ENCODE measurements around the gene RARA.

RARA gene

GRCh38 chr17:40330850-40331470, 22.0 kb downstream of the RARA start:
- no peak for DNase-seq

- no peak for DNase-seq
Observed at GRCh38 chr17:40331743-40332641, 23.0 kb downstream of the RARA start.

DNA sequence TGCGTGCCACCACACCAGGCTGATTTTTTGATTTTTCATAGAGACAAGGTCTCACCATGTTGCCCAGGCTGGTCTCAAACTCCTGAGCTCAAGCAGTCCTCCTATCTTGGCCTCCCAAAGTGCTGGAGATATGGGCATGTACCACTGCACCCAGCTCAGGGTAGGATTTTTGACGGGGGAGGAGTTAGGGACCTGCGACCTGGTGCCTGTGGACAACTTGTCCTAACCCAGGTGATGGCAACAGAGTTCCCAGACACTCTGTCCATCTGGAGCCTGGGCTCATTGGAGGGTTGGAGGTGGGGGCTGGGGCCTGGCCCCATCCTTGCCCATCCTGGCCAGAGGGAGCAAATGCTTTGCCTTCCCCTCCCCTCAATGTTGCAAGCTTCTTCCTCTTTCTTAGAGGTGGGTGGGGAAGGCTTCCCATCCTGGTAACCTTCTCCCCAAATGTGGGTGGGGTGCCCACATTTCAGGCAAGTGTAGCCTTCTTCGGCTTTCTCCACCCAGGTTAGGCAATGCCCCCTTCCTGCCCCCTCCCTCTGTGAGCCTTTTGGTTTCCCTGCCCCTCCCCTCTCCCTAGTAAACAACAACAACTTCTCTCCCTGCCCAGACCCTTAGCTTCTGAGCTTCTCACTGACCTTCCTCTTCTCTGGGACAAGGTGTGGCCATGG, 24.9 kb downstream of the RARA start:
- DNase-seq: peak; percentile 62

DNA sequence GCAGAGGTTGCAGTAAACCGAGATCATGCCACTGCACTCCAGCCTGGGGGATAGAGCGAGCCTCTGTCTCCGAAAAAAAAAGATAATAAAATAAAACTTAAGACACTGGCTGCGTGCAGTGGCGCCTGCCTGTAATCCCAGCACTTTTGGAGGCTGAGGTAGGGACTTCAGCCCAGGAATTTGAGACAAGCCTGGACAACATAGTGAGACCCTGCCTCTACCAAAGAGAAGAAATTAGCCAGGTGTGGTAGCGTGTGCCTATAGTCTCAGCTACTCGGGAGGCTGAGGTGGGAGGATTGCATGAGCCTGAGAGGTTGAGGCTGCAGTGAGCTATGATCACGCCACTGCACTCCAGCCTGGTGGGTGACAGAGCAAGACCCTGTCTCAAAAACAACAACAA, 26.6 kb downstream of the RARA start:
- no peak for DNase-seq

- DNase-seq: no peak
Observed at GRCh38 chr17:40337351-40337750, 28.4 kb downstream of the RARA start.

DNA sequence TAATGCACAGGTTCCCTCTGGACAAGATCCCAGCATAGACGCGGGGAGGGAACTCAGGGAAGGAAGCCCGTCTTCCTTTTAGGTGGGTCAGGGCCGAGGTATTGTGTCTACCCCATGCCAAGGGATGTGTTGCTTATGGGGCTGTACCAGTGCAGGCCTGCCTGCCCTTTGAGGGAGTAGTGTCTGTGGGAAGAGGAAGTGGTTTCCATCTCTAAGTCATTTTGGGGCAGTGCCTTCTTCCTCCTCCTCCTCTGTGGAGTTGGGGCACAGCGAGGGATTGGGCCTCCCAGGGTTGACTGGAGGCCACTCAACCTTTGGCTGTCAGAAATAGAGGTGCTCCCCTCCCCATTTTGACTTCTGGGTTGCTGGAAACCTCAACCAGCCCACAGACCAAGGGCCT, 29.1 kb downstream of the RARA start:
- DNase-seq: peak; percentile 36

GRCh38 chr17:40338941-40339649, 30.1 kb downstream of the RARA start:
- peak; percentile 41 for DNase-seq

- no peak for DNase-seq
Observed at GRCh38 chr17:40340327-40340726, 31.3 kb downstream of the RARA start.

DNA sequence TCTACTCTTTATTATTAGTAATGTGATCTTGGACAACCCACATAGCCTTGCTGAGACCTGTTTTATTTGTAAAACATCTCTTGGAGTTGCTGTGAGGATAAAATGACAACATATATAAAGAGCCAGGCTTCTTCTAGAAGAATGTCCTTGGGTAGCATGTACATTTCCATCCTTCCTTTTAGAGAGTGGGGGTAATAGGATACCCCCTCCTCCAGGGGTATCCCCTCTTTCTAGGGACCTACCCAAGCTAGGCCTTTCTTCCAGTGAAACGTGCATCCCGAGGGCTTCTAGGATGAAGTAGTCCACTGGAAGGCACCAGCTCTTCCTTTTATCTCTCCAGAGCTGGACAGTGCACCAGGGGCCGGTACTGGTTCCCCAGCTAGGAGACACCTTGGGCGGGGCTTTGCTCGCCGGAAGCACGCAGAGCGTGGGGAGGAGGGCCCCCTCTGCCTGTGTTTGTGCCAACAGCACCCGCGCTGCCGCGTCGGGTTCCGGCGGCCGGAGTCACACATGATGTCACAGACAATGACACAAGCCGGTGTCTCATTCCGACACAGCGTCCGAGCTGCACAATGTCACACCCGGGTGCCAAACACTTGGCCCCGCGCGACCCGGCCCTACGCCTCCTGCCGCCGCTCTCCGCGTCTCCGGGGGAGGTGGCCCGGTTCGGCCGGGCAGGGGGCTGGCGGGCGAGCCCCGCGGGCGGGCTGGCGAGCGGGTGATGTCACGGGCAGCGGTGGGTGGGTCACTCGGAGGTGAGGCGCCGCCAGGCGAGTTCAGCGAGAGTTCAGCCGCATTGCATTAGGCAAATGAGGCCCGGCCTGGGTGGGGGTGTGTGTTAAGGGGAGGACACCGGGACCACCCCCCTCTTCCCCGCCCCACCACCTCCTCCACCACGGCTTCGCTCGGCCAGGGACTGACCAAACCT, 32.2 kb downstream of the RARA start:
- DNase-seq: no peak

- DNase-seq: no peak
Observed at GRCh38 chr17:40341808-40342503, 33.0 kb downstream of the RARA start.

DNA sequence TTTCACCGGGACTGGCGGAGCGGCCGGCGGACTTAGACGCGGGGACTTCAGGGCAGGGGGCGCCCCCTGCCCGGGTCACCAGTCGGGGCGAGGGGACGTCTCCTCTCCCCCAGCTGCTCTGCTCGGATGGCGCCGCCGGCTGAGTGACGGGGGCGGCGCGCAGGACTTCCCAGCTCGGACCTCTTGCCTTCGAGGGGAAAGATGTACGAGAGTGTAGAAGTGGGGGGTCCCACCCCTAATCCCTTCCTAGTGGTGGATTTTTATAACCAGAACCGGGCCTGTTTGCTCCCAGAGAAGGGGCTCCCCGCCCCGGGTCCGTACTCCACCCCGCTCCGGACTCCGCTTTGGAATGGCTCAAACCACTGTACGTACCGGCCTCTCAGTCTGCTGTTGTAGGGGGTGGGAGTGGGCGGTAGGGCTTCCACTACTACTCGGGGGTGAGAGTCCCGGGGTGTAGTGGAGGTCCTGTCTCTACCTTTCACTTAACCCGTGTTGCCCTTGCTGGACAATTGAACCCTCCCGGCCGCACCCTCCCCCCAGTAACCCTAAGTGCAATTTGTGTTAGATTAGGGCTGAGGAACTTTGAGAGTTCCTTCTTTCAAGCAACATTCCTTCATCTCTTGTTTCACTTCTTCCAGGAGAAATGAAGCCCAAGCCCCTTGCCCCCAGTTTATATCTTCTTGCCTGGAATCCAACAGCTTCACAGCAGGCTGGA, 33.7 kb downstream of the RARA start:
- no peak for DNase-seq

GRCh38 chr17:40343219-40344119, 34.5 kb downstream of the RARA start:
- no peak for DNase-seq

DNA sequence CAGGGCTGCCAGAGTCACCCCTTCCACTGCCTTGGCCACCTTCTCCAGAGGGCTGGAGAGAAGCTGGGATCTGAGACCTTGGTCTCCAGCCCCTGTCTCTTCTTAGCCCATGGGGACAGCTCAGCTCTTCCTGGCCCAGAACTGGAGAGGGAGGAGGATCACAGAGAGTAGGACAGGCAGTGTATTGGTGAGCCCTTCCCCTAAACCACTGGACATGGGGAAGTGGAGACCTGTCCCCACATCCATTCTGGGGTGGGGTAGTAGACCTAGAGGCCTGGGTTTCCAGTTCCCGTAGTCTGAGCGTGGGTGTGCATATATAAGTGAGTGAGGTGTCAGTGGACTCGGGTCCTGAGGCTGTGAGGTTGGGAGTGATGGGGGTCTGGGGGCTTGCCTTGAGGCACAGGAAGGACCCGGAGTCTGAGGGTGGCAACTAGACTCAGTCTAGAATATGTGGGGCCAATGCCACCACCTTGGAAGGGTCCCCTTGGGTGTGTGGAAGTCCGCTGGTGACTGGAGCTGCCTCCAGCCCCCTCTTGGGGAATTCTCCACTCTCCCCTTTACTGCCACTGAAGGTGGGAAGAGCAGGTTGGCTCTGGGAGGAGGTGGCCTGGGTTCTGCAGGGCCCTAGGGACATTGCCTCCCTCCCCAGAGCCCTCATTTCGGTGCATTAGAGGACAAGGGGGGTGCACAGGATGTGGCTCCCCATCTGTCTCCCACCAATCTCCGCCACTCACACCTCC, 35.6 kb downstream of the RARA start:
- no peak for DNase-seq

DNA sequence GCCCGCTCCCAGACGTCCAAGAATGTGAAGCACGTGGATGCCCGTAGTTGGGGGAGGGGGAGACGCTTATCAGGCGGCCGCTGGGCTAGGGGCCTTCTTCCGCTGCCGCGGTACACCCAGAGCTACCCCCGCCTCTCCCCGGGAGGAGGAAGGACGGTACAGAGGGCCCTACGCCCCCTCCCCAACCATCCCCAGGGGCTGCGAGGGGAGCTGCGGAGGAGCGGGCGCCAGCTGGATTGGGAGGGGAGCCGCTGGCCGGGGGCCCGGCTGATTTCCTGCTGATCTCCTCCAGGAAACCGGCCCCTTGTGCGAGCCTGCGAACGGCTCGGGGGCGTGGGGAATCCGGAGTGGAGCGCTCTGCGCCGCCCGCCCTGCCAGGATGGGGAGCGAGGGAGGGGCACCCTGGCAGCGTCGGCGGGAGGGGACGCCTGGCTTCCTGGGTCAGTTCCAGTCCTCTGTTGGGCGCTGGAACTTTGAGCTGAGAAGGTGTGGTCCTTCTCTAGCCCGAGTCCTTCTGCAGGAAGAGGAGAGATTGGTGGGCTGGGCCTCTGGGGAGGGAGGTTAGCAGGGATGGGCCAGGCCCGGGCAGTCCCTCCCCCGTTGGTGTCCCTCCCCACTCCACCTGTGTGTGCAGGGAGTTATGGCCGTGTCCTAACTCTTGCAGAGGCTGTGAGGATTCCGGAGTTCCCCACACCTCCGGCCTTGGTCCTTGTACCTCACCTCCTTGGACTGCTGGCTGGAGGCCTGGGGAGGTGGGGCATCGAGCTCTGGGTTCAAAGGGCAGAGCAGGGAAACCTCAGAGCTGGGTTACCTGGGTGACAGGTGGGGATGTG, 36.4 kb downstream of the RARA start:
- DNase-seq: peak; percentile 27

DNA sequence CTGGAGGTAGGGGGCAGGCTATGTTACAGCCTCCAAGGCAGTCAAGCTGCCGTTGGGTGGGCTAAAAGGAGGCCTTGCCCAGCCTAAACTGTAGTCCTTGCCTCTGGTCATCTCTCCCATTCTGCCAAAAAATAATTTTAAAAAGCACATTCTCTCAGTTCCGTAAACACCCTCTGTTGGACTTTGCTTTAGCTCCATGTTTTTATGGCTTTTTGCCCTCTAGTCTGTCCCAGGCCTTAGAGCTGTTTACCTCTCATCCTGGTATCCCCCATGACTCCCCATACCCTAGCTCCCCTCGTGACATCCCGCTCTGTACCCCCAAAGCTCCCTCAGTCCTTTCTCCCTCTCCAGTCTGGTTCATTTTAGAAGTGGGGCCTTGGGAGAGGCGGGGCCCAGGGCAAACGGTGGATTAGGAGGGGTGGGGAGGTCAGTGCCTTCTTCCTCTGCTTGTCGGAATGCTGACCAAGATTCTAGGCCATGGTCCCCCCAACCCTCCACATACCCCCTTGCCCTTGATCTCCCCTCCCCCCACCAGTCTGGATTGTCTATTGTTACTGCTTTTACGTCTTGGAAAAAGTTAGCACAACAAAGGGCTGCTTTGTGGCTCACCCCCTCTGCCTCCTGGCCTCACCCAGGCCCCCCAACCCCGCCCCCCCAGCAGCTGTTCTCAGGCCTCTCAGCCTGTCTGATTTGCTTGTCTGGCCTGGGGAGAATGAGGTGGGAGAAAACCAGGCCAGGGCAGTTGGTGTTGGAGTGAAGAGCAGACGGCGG, 37.2 kb downstream of the RARA start:
- no peak for DNase-seq

DNA sequence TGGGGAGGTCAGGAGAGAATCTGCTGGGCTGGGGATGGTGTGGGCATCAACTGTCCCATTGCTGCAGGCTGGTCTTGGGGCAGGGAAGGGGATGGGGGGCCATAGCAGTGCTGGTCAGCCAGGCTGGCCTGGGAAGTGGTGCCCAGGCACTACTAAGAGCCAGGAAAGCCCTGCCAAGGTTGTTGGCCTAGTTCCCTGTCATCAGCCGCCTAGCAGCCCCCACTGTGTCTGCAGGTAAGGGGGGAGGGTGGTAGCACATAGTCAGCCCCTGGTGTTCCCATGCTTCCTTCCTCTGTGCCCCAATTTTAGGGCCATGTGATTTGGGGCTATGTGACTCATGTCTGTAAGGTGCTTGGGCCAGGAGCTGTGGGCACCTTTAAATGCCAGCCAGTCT, 37.8 kb downstream of the RARA start:
- no peak for DNase-seq
